ENCODE data around the gene FBXW7. TPM values are rescaled to one million over a fixed set of nuclear protein-coding genes. Genes with fewer than 3 reads are reported as not detected.

FBXW7 gene
- total RNA-seq, 1 donor from 2014 or later, result 42.2 TPM

DNA sequence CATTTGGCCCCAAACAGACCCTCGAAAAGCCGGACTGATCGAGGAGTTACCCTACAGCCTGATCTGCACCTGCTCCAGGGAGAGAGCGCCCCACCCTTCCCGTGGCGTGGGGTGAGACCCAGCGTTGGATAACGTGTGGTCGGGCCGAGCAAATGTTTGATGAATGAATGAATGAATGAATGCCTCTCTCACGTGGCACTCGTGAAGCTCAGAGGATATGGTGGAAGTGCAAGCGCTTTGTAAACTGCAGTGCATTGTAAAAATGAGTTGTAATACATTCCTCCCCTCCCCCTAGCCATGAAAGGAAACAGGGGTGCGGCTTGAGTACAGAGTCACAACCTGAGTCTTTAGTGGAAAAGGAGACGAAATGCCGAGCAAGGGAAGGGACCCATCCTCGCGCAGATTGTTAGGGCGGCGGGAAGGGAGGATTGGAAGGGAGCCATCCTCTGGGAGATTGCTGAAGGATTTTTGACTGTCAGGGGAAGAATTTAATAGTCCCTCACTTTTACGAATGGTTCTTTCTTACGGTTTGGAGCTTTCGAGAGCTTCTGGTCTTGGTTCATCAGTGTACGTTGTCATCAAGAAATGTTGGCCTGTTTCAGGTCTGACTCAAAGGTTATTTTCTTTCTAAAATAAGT lies 772 bp upstream of the FBXW7 start:
- intact Hi-C loops (cut with micrococcal nuclease), result loop anchor here (1.0 to 10.0 kb wide), 10 partner anchors 18 to 1437 kb away; partner anchors contain the start of genes ARFIP1, GATB, RPS3A and TIGD4
- peak overlapping the region; percentile 100 for H3K27ac Mint-ChIP-seq
- peaks cover 40% of the 10 kb centered on the region for H3K4me1 Mint-ChIP-seq
- no peak for DNase-seq
- peak overlapping the region; percentile 92 for H3K4me3 Mint-ChIP-seq
- no peaks in the 10 kb centered on the region for H3K9me3 Mint-ChIP-seq
- no peaks in the 10 kb centered on the region for H3K27me3 Mint-ChIP-seq
- peaks cover 34% of the 10 kb centered on the region for H3K36me3 Mint-ChIP-seq (ENCODE audit: low read depth)

DNA sequence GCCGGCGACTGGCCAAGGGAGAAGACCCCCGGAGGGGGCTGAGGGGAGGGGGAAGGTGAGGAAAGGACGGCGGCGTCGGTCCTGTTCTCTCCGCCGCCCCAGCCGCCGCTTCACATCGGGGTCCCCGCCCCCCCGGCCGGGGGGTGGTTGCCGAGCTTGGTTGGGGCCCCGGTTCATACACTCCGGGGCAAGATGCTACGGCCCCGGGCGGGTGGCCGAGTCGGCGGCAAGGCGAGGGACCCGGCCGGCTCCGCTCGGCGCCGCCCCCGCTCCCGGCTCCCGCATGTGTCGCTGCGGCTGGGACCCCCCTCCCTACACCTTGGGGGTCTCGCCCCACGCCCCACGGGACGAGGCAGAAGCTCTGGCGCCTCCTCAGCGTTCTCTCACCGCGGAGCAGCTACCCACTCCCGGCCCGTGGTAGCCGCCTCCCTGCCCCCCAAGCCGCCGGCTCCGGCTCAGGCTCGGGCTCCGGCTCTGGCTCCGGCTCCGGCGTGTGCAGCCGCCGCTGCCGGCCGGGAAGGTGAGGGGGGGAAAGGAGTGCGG lies 461 bp downstream of the FBXW7 start:
- H3K27ac Mint-ChIP-seq, result peak overlapping the region; percentile 100

DNA sequence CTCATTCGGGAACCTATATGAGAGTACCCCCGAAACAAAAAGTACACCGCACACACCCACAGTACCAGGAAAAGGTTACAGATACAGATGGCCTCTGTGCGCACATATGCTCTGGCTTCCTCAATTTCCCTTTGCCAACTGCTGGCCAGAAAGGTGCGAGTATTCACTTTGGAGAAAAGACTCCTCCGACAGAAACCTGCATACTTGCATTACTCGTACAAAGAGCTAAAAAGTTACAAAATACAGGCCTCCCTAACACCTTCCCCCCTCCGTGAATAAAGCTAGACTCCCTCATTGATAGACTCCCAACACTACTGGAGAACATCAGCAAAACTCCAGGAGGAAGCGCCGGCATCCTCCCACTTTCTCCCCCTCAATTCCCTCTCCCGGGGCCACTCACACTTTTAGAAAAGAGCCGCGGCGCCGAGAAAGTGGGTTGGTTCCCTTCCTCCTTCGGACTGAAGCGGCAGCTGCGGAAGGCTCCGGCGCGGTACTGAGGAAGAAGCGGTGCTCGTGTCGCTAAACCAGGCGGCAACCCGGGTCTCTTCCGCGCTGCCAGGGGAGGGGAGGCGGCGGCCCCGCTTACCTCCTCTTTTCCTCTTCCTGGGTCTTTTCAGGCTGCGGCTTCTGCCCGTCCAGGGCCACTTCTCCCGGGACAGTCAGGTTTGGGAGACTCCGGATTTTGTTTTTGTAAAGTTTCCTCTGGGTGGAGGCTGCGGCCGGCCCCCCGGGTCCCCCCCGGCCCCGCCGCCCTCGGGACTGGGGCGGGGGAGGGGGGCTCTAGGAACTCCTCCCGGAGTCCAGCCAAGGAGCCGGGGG lies 1.1 kb downstream of the FBXW7 start:
- H3K4me1 Mint-ChIP-seq, result peaks cover 50% of the 10 kb centered on the region
- H3K36me3 Mint-ChIP-seq (ENCODE audit: low read depth), result peaks cover 36% of the 10 kb centered on the region
- no peaks in the 10 kb centered on the region for H3K9me3 Mint-ChIP-seq
- H3K4me3 Mint-ChIP-seq, result peak overlapping the region; percentile 97
- peak overlapping the region; percentile 94 for H3K27ac Mint-ChIP-seq
- DNase-seq, result peak; percentile 89
- intact Hi-C loops (cut with micrococcal nuclease), result loop anchor here (1.0 to 10.0 kb wide), 4 partner anchors 9 to 990 kb away; partner anchors contain the start of gene TMEM131L
- no peaks in the 10 kb centered on the region for H3K27me3 Mint-ChIP-seq

More for the DNA sequence above, 461 bp downstream of the FBXW7 start:
- peak; percentile 80 for DNase-seq
- Mint-ChIP-seq H3K4me3 (peak overlapping the region; percentile 97), H3K9me3 (no peaks in the 10 kb centered on the region), H3K27me3 (no peaks in the 10 kb centered on the region), H3K36me3 (ENCODE audit: low read depth) (peaks cover 39% of the 10 kb centered on the region), H3K4me1 (peaks cover 49% of the 10 kb centered on the region)
- intact Hi-C loops (cut with micrococcal nuclease), result loop anchor here (5.0 to 10.0 kb wide), 3 partner anchors 33 to 989 kb away; partner anchors contain the start of gene TMEM131L

DNA sequence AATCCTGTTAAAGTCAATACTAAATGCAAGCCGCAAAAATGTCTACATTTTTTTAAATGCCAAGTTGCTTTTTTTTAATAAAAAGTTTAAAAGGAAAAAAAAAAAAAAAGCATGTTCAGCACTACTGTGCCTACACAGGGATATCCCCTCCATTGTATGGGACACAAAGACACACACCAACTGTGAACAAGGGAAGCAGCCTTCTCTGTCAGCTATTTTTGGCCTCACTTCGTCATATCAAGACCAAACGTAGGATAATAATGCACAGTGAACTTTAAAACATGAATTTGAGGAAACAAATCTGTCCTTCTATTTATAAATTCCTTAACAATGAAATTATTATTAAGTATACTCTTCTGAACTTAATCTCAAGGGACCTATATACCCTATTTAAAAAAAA lies 4.4 kb downstream of the FBXW7 start:
- Mint-ChIP-seq H3K4me3 (no peak overlapping the region), H3K27me3 (no peaks in the 10 kb centered on the region), H3K9me3 (no peaks in the 10 kb centered on the region), H3K36me3 (ENCODE audit: low read depth) (peaks cover 26% of the 10 kb centered on the region), H3K27ac (no peak overlapping the region), H3K4me1 (peaks cover 31% of the 10 kb centered on the region)
- intact Hi-C loops (cut with micrococcal nuclease), result loop anchor here (10.0 kb wide), 1 partner anchor 993 kb away; no protein-coding TSS in a partner anchor
- DNase-seq, result no peak

DNA sequence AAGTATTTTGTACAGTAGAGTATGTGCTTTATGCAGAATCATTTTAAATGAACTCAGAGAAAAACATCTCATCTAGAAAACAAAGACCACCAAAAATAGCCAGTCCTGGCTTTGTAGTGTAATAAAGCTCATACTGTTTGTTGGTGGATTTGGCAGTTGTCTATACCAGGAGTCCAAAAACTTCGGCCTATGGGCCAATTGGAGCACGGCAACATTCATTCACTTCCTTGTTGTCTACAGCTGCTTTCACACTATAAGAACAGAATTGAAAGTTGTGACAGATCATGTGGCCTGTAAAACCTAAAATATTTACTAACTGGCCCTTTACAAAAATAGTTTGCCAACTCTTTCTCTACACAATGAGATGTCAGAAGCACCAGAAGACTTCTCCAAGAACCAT lies 5.3 kb downstream of the FBXW7 start:
- no peaks in the 10 kb centered on the region for H3K9me3 Mint-ChIP-seq
- no peak for DNase-seq
- no peak overlapping the region for H3K4me3 Mint-ChIP-seq
- no peak overlapping the region for H3K27ac Mint-ChIP-seq
- peaks cover 26% of the 10 kb centered on the region for H3K36me3 Mint-ChIP-seq (ENCODE audit: low read depth)
- peaks cover 35% of the 10 kb centered on the region for H3K4me1 Mint-ChIP-seq
- no peaks in the 10 kb centered on the region for H3K27me3 Mint-ChIP-seq
- intact Hi-C loops (cut with micrococcal nuclease), result loop anchor here (10.0 kb wide), 1 partner anchor 994 kb away; no protein-coding TSS in a partner anchor

DNA sequence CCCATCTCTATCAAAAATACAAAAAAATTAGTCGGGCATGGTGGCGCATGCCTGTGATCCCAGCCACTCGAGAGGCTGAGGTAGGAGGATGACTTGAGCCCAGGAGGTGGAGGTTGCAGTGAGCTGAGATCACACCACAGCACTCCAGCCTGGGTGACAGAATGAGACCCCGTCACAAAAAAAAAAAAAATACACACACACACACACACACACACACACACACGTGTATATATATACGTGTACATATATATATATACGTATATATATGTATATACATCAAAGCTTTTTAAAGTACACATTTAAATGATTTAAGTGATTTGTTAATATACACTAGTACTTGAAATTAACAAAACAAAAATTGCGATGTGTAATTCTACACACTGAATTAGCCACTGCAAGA lies 6.0 kb downstream of the FBXW7 start:
- no peaks in the 10 kb centered on the region for H3K9me3 Mint-ChIP-seq
- no peak overlapping the region for H3K4me3 Mint-ChIP-seq
- H3K27ac Mint-ChIP-seq, result no peak overlapping the region
- DNase-seq, result no peak
- no peaks in the 10 kb centered on the region for H3K27me3 Mint-ChIP-seq
- peaks cover 38% of the 10 kb centered on the region for H3K4me1 Mint-ChIP-seq
- peaks cover 26% of the 10 kb centered on the region for H3K36me3 Mint-ChIP-seq (ENCODE audit: low read depth)
- intact Hi-C loops (cut with micrococcal nuclease), result loop anchor here (10.0 kb wide), 1 partner anchor 995 kb away; no protein-coding TSS in a partner anchor

DNA sequence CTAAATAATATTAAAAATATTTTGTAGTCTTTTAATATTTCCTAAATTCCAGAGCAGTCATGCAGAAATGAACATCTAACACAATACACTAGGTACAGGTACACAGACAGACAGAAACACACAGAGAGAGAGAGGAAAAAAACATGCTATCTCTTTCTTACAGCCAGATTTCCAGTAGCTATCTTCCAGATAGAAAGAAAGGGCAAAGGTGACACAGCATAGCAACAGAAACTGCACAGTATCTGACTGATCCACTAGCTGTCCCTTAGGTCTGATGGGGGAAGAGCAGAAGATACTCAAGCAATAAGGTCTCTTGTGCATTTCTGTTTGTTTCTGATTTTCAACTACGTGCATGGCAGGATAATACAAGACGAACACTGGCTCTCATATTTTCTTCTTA lies 7.8 kb downstream of the FBXW7 start:
- Mint-ChIP-seq H3K4me3 (no peak overlapping the region), H3K36me3 (ENCODE audit: low read depth) (peaks cover 18% of the 10 kb centered on the region), H3K4me1 (peaks cover 48% of the 10 kb centered on the region), H3K27me3 (no peaks in the 10 kb centered on the region), H3K9me3 (no peaks in the 10 kb centered on the region), H3K27ac (no peak overlapping the region)
- intact Hi-C loops (cut with micrococcal nuclease), result no loop called here
- DNase-seq, result no peak

DNA sequence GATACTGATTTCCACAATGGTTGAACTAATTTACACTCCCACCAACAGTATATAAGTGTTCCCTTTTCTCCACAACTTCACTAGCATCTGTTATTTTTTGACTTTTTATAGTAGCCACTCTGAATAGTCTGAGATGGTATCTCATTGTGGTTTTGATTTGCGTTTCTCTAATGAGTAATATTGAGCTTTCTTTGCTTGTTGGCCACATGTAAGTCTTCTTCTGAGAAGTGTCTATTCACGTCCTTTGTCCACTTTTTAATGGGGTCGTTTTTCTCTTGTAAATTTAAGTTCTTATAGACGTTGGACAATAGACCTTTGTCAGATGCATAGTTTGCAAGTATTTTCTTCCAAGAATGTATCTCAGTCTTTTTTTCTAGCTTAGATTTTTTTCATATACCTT lies 10.0 kb downstream of the FBXW7 start:
- Mint-ChIP-seq H3K4me3 (no peak overlapping the region), H3K27ac (no peak overlapping the region), H3K9me3 (no peaks in the 10 kb centered on the region), H3K27me3 (no peaks in the 10 kb centered on the region), H3K4me1 (peaks cover 46% of the 10 kb centered on the region), H3K36me3 (ENCODE audit: low read depth) (peaks cover 16% of the 10 kb centered on the region)
- intact Hi-C loops (cut with micrococcal nuclease), result loop anchor here (1.0 kb wide), 1 partner anchor 8 kb away; no protein-coding TSS in a partner anchor
- no peak for DNase-seq

DNA sequence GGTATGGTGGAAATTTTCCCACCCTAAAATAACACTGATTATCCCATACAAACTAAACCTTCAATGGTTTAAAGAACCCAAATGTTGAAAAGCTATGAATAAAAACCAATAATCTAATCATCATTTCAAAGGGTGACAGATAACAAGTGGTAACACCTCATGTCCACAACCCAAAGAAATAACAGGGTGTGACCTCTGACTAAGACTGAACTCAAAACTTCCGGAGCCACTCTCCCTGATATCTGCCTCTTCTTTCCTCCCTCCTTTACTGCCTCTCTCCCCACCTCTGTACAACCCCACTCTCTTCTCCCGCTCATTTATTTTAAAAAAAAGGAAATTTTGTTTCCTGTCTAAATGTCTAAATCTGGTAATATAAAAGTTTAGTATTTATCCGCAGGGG lies 11.5 kb downstream of the FBXW7 start:
- H3K36me3 Mint-ChIP-seq (ENCODE audit: low read depth), result peaks cover 19% of the 10 kb centered on the region
- H3K27ac Mint-ChIP-seq, result no peak overlapping the region
- intact Hi-C loops (cut with micrococcal nuclease), result no loop called here
- no peak for DNase-seq
- H3K9me3 Mint-ChIP-seq, result no peaks in the 10 kb centered on the region
- no peaks in the 10 kb centered on the region for H3K27me3 Mint-ChIP-seq
- peaks cover 43% of the 10 kb centered on the region for H3K4me1 Mint-ChIP-seq
- H3K4me3 Mint-ChIP-seq, result no peak overlapping the region

DNA sequence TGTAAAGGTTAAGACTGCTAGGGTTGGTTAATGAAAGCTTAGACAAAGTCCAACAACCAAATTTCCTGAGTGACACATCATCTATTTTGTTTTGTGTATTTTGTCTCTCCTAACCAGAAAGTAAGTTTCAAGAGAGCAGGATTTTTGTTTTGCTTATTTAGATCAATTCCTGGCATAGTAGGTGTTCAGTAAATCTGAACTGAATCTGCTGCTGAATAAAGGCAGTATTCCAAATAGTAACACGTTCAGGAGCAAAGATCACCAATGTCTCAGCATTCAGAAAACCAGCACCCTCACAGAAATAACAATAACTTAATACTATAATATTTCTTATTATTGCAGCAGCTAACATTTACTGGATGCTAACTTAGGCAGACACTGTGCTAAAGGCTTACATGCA lies 12.2 kb downstream of the FBXW7 start:
- Mint-ChIP-seq H3K9me3 (no peaks in the 10 kb centered on the region), H3K4me3 (no peak overlapping the region), H3K27ac (no peak overlapping the region), H3K4me1 (peaks cover 43% of the 10 kb centered on the region), H3K36me3 (ENCODE audit: low read depth) (peaks cover 20% of the 10 kb centered on the region), H3K27me3 (no peaks in the 10 kb centered on the region)
- DNase-seq, result no peak
- intact Hi-C loops (cut with micrococcal nuclease), result no loop called here

DNA sequence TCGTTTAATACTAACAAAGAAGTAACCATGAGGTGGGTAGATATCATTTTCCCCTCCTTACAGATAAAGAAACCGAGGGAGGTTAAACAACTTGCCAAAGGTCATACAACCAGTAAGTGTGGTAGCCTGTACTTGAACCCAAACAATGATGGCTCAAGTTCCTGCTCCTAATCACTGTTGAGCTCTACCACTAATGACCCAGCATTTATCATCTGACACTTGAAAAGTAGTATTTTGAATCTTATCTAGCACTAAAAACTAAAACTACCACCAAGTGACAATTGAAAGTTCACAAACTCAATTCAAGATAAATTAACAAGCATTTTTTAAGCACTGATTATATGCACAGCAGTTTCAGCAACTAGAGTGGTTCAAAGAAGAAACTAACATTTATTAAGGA lies 13.1 kb downstream of the FBXW7 start:
- no peaks in the 10 kb centered on the region for H3K27me3 Mint-ChIP-seq
- DNase-seq, result no peak
- H3K9me3 Mint-ChIP-seq, result no peaks in the 10 kb centered on the region
- no peak overlapping the region for H3K4me3 Mint-ChIP-seq
- intact Hi-C loops (cut with micrococcal nuclease), result no loop called here
- H3K36me3 Mint-ChIP-seq (ENCODE audit: low read depth), result peaks cover 17% of the 10 kb centered on the region
- peaks cover 39% of the 10 kb centered on the region for H3K4me1 Mint-ChIP-seq
- H3K27ac Mint-ChIP-seq, result no peak overlapping the region

DNA sequence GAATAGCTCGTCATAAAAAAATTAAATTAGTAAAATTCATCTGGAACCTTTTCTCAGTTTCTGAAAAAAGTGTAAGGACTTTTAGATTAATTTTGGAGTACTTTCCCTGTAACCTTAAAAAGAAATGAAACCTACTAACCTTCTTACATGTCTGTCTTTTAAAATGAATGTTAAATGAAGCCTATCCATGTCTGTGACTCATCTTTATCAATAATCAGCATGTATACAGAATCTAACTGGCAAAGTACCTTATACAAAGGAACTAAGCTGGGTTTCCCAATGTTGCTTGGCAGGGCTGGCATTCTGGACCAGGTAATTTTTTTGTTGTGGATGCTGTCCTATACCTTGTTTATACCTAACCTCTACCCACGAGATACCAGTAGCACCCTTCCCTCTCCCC lies 13.6 kb downstream of the FBXW7 start:
- Mint-ChIP-seq H3K36me3 (ENCODE audit: low read depth) (peaks cover 17% of the 10 kb centered on the region), H3K9me3 (no peaks in the 10 kb centered on the region), H3K4me1 (peaks cover 39% of the 10 kb centered on the region), H3K27ac (no peak overlapping the region), H3K4me3 (no peak overlapping the region), H3K27me3 (no peaks in the 10 kb centered on the region)
- intact Hi-C loops (cut with micrococcal nuclease), result no loop called here
- no peak for DNase-seq

DNA sequence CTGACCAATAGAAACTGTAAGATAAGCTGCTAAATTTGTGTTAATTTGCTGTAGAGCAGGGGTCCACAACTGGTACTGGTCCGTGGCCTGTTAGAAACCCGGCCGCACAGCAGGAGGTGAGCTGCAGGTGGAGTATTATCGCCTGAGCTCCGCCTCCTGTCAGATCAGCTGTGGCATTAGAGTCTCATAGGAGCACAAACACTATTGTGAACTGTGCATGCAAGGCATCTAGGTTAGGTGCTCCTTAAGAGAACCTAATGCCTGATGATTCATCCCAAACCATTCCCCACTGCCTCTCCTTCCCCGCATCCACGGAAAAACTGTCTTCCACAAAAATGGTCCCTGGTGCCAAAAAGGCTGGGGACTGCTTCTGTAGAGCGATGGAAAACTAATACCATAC lies 19.7 kb downstream of the FBXW7 start:
- Mint-ChIP-seq H3K27ac (no peak overlapping the region), H3K9me3 (no peaks in the 10 kb centered on the region), H3K4me3 (no peak overlapping the region), H3K4me1 (peaks cover 21% of the 10 kb centered on the region), H3K27me3 (no peaks in the 10 kb centered on the region), H3K36me3 (ENCODE audit: low read depth) (peaks cover 18% of the 10 kb centered on the region)
- DNase-seq, result no peak
- intact Hi-C loops (cut with micrococcal nuclease), result no loop called here

DNA sequence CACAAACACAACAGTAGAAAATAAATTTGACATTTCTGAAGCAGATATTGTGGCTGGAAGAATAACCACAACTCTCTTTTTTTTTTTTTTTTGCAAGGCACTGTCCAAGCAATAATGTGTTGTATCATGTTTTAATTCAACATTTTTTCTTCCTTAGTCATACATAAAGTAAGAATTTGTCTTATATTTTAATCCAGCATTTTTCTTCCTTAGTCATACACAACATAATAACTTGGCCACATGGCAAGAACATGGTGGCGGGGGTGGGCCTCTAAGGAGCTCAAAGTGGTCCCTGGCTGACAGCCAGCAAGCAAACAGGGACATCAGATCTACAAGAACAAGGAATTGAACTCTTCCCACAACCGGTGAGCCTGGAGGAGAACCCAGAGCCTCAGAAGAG lies 20.2 kb downstream of the FBXW7 start:
- peaks cover 21% of the 10 kb centered on the region for H3K4me1 Mint-ChIP-seq
- no peak for DNase-seq
- H3K27ac Mint-ChIP-seq, result no peak overlapping the region
- no peaks in the 10 kb centered on the region for H3K27me3 Mint-ChIP-seq
- intact Hi-C loops (cut with micrococcal nuclease), result no loop called here
- no peaks in the 10 kb centered on the region for H3K9me3 Mint-ChIP-seq
- no peak overlapping the region for H3K4me3 Mint-ChIP-seq
- peaks cover 16% of the 10 kb centered on the region for H3K36me3 Mint-ChIP-seq (ENCODE audit: low read depth)
